Stimulated activated CD8-positive, alpha-beta memory T cell treated with anti-CD3 and anti-CD28 coated beads, Interleukin-15, amount 100 ng/mL, for 4 hours (primary cell): ENCODE data around the gene FUCA2.
"Not testable (repeated sequence)": the region's sequence is repeated elsewhere in the genome, so short reads cannot be mapped to it uniquely, and the experiment has no call there.

Source experiments
- DNase-seq, 2 donors: peaks; one replicate each; pipeline ENCODE4 v3.0.0-alpha.2; 2020; ENCODE audit warnings: low read depth in 2 of 2

Gene FUCA2

DNA sequence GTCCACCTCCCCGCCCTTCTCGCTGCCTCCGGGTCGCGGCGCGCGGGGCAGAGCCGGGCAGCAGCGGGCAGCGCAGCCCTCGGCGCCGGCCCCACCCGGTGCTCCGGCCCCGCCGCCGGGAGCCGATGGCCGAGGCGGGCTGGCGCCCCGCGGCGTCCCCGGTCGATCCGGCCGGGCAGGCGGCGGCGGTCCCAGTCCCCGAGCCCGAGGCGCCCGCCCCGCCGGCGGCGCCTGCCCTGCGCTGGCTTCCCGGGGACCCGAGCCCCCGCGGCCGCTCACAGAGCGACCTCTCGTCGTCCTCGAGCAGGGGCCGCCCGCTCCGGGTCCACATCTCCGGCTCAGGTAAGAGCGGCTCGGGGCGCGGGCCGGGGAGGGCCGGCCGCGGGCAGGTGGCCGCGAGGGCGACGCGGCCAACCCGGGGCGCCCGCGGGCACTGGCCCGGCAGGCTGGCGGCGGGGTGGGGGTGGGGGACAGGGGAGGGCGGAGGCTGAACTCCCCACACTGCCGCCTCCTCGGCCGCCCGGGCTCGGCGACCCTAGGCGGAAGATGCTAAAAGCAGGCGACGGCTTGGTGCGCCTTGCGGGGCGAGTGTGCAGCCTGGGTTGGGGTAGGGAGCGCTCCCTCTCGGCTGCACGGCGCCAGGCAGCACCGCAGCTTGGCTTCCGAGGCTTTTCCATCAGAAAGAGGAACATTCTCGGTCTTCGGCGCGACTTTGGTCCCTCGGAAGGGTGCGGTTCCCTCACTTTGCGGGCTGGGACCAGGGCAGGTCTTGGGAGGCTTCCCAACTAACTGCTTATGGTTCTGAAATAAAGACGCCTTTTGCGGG is 25.6 kb upstream of the FUCA2 start:
- DNase-seq: peak in 1 of 2 donors; percentile 23

DNA sequence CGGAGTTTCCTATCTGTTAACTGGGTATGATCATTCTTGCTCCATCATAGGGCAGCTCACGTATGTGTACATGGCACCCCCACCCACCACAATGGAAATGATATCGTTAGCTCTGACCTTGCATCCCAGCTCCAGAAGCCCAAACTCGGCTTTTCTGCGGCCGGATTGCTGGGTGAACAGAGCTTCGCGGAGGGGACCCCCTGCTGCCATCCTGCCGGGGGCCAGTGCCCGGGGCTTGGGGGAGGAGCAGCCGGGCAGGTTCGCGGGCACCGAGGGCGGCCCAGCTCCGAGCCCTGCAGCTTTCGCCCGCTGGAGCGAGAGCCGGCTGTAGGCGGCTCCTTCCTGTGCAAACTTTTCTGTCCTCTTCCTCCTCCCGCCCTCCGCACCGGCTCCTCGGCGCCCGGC is 24.9 kb upstream of the FUCA2 start:
- DNase-seq: peak in 1 of 2 donors; percentile 27

DNA sequence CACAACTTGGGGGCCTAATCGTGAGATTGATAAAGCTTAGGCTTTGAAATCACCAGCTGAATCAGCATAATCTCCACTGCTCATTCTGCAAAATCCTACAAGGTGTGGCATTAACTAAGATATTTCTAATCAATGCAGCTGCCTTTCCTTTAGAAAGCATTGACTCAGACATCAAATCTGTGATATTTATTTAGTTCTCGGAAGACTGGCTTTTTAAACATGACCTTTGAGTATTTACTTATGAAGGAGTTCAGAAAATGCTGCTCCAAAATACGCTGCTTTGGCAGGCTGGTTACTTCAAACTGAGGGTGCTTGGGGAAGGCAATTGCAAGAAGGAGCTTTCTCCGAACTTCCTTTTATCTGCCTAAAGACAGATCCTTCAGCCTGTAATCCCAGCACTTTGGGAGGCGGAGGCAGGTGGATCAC is 23.7 kb upstream of the FUCA2 start:
- DNase-seq: no peak

DNA sequence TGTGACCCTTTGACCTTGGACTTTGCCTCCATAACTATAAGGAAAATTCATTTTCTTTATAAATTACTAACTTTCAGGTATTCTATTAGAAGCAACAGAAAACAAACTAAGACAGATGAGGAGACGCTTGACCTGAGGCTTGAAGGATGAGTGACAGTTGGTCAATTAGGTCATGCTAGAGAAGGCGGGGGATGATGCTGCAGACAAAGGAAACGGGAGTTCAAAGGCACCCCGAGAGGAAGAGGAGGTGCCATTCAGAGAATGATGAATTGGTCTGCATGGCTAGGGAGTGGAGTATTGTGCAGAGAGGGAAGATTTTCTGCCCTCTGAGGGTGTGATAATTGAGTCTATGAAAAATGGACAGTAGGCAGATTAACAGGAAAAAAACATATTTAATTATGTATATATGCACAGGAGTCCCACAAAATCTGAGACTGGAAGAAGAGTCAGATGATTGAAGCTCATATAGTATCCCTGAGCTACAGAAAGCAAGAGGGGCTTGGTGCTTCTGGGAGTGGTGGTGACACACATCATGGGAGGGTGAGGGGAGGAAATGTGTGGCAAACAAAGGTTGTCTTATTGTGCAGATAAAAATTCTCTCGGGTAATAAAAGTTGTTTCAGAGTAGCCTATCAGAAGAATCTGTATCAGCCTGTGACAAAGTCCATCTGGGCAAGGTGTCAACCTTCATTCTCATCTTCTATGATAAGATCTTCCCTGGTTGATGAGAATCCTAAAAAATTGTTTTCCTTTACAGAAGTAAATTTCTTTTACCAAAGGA is 20.4 kb upstream of the FUCA2 start:
- DNase-seq: no peak

DNA sequence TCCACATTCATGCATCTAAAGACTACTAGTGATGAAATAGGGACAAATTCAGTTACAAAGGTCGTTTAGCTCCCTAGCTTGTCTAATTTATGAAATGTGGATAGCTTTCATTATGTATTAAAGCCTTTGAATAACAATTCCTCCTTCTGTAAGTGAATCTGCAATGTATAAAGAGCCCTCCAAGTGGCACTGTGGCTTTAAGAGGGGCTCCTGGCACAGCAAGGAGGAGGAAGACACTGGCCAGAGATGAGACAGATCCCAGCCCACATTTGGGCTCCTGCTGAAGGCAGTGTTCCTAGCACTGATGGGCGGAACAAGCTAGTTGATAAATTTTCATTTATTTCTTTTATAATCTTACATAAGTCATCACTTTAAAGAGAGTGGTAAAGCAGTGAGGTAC is 17.6 kb upstream of the FUCA2 start:
- no peak for DNase-seq

DNA sequence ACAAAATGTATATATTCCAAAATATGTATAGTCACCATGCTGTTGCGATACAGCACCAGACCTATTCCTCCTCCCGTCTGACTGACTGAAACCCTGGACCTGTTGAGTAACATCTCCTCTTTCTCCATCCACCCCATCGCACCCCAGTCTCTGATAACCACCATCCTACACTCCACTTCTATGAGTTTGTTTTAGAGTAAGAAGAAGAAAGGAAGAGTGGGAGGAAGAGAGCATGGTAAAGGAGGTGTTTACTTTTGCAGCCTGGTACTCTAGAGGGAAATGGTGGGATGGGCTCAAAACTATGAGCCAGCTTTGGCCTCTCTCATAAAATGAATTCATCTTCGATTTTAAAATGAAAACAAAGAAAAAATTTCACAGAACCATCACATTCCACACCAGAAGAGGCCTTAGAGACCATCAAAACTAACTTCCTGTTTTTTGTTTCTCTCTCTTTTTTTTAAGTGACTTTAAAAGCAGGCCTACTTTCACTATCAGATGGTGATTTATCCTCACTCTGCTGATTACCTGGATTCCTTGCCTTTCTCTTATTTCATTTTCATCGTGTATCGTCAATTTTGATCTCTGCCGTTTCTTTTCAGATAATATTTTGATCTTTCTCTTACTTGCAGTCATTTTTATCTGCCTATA is 16.8 kb upstream of the FUCA2 start:
- DNase-seq: no peak

DNA sequence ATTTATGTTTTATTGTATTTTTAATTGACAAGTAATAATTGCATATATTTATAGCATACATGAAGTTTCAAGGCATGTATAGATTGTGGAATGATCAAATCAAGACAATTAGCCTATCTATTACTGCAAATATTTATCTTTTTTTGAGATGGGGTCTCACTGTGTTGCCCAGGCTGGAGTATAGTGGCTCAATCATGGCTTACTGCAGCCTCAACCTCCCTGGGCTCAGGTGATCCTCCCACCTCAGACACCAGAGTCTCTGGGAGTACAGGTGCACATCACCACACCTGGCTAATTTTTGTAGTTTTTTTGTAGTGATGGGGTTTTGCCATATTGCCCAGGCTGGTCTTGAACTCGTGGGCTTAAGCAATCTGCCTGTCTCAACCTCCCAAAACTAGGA is 16.2 kb upstream of the FUCA2 start:
- DNase-seq: no peak

DNA sequence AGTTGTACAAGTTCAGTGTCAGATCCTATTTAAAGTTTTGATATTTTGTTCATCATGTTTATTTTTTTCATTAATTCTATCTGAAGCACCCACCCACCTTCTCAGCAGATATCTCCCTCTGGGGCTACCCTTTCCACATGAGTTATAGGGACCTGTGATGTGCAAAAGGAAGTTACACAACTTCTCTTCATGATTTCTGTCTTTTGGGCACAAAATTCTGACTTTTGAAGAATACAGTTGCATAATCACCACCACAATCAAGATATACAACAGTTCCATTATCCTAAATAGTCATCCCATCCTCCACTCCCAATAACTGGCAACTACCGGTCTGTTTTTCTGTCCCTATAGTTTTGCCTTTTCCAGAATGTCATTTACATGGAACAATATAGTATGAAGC is 13.8 kb upstream of the FUCA2 start:
- no peak for DNase-seq

DNA sequence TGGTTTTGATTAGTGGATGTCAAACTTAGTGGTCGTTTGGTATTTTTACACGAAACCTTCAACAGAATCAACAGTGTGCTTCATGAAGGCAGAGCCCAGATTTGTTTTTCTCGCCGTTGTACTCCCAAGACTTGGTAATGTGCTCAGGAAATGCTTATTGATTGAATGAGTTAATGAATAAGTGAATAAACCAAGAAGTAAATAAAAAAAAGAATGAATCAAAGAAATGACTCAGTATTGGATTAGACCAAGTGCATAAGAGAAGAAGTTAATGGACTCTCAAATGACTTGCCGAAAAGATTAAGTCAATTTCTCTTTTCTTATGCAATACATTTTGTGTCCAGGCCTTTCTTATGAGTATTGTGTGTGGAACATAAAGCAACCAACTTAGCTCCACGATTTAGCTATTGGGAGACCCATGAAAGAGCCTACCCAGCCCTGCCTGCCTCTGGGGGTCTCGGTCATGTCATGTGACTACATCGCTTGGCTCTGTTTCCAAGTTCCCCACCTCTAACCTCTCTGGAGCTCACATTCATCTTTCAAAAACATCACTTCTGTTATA is 10.6 kb upstream of the FUCA2 start:
- no peak for DNase-seq

DNA sequence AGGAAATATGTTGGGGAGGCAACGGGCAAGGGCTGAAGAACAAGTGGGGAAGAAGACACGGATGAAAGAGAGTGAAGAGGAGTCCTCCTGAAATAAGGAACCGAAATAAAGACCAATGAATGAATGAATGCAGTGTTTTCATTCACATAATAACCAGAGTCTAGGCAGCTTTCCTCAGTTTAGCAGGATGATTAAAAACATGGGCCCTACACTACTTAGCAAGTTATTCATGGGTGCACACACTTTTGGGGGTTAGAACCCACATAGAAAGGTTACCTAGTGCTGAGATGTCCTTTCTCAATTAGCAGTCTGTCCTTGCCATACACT is 5.9 kb upstream of the FUCA2 start:
- no peak for DNase-seq

DNA sequence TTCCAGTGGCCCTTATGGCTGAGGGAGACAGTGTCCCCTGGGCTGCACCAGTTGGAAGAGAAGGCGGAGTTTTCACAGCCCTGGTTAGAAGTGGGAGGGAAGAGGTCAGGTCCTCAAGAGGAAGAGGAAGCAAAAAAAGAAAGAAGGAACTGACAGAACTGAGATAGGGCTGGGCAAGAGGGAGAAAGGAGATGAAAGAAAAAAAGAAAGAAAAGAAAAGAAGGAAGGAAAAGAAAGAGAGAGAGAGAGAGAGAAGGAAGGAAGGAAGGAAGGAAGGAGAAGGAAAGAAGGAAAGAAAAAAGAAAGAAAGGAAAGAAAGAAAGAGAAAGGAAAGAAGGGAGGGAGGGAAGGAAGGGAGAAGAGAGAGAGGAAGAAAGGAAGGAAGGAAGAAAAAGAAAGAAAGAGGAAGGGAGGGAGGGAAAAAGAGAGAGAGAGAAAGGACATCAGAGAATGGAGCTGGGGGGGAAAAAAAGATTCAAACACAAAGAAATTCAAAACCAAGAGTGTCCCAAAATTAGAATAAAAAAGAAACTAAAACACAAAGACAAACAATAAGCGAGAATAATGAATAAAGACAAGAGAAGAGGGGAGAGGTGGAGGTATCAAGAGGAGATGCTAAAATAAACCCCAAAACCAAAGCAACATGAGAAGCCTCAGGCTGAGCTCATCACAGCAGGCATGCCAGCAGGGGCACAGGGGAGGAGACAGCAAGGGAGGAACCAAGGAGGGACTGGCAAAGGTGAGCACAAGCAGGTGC is 5.3 kb upstream of the FUCA2 start:
- DNase-seq: no peak

DNA sequence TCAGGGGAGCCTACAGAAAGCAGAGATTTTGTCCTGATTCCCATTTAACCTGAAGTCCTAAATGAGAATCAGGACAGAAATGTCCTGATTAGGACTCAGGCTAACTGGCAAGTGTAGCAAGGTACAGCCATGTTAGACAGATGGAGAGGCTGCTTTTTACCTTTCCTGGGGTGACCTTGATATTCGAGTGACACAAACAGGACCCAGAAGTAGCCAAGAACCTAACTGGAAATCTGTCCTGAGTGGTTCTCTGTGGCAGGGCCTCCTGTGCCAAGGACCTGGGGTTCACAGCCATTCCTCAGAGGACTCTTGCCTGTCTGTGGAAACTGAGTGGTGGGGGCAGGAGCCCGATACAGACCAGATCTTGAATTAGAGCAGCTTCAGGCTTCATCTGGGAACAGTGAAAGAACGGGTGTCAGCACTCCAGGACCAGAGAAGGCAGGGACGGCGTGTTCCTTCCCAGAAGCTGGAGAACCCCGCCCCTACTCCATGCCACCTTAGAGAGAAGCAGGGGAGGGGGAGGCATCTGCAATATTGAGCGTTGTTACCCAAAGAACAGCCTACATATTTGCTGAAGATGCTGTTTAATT is 4.3 kb upstream of the FUCA2 start:
- DNase-seq: no peak

DNA sequence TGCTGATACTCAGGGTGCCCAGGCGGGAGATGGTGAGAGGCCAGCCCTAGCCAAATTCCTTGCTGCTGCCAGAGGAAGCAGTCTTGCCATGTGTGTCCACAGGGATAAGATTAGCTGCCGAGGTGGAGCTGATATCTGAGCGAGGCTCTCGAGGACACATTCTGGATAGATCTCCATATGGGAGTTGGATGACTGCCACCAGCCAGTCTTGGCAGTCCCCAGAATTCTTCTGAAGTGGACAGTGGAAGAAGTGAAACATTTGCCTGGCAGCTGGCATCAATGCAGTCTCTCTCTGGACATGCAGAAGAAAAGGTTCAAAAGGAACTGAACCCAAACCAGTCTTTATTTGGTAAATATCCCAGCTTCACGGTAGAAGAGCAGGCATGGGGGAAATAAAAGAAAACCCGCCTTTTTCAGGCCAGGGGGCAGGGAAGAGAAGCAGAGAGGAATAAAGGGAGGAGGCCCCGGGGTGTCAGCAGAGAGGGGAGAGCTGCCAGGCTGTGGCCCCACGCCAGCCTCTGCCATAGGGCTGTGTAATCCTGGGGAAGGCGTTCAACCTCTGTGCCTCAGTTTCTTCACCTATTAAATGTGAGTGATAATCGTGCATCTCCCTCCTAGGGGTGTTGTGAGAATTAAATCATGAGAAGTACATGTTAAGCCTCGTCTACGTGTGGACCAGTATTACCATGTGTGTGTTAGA is 3.7 kb upstream of the FUCA2 start:
- DNase-seq: no peak

DNA sequence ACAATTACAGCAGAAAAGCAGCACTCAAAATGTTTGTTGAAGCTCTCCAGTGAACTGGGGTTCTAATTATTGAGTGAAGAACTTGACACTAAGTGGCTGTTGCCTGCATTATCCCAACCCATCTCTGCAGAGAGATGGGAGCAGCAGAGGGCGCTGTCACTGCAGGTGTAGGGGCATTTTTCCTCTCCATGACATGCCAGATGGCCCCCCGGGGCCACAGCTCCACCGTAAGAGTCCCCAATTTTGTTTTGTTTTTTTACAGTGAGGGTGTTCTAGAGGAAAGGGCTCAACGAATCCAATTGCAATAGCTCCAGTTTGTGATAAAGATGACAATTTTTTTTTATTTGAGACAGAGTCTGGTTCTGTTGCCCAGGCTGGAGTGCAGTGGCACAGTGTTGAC is 1.9 kb upstream of the FUCA2 start:
- no peak for DNase-seq

DNA sequence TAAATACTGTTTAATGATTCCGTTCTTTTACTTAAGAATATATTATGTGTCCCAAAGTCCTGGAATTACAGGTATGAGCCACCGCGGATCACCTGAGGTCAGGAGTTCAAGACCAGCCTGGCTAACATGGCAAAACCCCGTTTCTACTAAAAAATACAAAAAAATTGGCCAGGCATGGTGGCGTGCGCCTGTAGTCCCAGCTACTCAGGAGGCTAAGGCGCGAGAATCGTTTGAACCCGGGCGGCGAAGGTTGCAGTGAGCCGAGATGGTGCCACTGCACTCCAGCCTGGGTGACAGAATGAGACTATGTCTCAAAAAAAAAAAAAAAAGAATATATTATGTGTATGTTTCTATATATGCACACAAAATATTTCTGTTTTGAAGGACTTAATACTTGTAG is 1.2 kb downstream of the FUCA2 start:
- not testable (repeated sequence) for DNase-seq

DNA sequence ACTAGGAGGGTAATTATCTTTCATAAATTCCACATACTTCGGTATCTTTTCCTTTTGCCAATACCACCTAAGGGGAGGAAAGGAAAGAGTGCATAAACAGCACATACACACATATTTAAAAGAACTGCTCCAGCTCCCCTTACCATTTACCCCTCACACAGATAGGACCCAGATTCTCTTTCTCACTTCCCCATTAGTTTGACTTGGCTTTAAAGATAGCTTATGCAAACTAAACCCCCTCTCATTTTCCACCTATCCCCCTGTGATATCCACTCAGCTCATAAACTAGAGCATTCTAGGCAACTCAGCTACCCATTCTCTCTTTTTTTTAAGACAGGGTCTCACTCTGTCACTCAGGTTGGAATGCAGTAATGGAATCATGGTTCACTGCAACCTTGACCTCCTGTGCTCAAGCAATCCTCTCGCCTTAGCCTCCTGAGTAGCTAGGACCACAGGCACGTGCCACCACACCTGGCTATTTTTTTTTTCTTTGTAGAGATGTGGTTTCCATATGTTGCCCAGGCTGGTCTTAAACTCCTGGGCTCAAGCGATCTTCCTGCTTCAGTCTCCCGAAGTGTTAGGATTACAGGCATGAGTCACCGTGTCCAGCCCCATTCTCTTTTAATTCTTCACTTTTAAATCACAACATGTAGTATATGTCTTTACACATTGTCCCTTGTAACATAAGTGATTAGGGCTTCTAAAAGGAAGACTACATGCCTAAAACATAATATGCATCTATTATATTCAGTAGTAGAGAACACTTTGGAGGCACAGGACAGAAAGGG is 4.0 kb downstream of the FUCA2 start:
- DNase-seq: no peak

DNA sequence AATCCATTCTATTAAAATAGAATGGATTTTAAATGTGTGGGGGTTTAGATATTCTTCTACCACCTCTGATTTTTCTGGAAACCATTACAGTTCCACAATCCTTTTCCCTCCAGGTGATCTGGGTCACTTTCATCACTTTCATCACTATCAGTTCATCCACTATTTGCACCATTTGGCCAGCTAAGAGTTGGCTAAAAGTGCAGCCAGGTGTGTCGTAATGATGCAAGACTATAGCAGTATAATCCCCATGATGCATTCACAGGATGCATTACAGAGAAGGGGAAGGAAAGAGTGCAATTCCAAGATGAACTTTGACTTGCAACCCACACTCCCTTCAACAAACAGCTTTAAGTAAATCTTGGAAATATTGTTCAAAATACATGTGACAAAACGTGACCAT is 4.9 kb downstream of the FUCA2 start:
- no peak for DNase-seq

DNA sequence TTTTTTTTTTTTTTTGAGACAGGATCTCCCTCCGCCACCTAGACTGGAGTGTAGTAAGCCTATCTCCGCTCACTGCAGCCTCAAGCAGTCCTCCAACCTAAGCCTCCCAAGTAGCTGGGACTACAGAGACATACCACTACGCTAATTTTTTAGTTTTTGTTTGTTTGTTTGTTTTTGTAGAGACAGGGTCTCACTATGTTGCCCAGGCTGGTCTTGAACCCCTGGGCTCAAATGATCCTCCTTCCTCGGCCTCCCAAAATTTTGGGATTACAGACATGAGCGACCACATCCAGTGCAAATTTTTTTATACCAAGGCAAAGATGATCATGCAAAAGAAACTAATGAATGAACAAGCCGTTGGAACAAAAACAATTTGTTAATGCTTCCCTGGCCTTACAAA is 5.3 kb downstream of the FUCA2 start:
- DNase-seq: no peak

DNA sequence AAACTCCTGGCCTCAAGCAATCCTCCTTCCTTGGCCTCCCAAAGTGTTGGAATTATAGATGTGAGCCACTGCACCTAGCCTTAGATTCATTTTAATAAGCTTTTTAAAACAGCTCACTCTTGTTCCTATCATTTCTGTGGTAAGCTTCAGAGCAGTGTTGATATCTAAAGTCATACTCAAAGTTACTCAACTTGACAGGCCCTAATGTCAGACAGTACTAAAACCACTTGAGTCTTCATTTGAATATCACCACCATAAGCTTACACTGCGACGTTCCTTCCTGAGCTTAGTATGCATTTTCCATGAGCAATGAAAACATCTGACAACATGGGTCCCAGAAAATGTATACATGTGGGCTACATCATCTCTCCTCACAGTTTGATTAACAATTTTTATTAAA is 6.0 kb downstream of the FUCA2 start:
- DNase-seq: no peak

DNA sequence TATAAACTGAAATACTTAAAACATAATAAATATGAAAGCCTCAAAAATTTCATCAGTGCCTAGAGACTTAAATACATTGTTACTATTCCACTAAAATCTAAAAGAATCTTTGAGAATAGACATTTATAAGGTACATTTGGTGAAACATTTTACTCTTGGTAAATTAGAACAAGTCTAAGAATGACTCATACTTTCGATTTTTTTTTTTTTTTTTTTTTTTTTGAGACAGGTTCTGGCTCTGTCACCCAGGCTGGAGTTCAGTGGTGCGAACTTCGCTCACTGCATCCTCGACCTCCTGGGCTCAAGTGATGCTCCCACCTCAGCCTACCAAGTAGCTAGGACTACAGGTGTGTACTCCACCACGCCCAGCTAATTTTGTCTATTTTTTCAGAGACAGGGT is 6.4 kb downstream of the FUCA2 start:
- DNase-seq: no peak
